ENCODE measurements around the gene PTPRH.

DNA sequence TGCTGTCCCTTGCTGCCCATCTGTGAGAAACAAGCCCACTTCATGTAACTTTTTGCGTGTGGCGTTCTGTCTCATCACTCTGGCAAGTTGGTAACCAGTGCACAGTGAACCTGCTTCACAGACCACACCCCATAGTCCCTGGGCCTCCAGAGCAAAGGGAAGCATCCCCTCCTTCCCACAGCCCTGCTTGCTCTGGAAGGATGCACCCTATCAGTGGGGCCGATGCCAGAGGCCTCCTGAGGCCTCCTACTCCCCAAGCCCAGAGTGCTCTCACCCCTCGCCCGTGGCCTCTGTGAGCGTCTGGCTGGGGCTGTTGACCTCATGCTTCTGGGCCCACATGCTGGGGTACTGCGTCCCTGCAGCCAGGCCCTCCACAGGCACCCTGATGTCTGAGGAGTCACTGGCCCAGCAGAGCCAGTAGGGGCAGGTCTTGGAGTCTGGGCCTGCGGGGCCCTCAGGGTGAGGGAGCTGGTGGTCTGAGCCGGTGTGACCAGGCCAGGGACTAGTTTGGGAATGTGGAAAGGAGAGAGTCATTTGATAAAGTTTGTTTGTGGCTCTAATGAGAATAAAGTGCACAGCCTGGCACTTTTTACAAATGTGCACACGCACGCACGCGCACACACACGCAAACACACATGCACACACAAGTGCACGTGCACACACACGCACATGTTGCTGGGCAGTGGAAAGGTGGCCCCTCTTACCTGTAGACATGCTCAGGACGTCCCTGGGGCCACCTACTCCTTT is 14.2 kb upstream of the PTPRH start:
- no peak for TF ChIP-seq CTCF (IDR thresholded peaks at IDR 0.05 in 2 of 3, conservative IDR thresholded peaks at IDR 0.05 in 1 of 3; ENCODE audit: insufficient read depth in 2 of 3, low read depth in 1 of 3, low read length in 3 of 3)
- no peak for TF ChIP-seq POLR2A (conservative IDR thresholded peaks at IDR 0.05)
- TF ChIP-seq BRCA1 (IDR thresholded peaks at IDR 0.05), result no peak
- TF ChIP-seq BRCA1 (CRISPR knock-in tag; IDR thresholded peaks at IDR 0.05), result no peak
- TF ChIP-seq GABPA (tag; conservative IDR thresholded peaks at IDR 0.05; ENCODE audit: low read depth), result no peak
- TF ChIP-seq ZNF217 (CRISPR knock-in tag; IDR thresholded peaks at IDR 0.05), result no peak
- no peak for TF ChIP-seq TFAP4 (CRISPR knock-in tag; IDR thresholded peaks at IDR 0.05; ENCODE audit: borderline replicate concordance)
- TF ChIP-seq ATF3 (IDR thresholded peaks at IDR 0.05), result no peak
- TF ChIP-seq ATF3 (CRISPR knock-in tag; conservative IDR thresholded peaks at IDR 0.05), result no peak
- no peak for TF ChIP-seq IRF1 (CRISPR knock-in tag; IDR thresholded peaks at IDR 0.05; ENCODE audit: borderline replicate concordance)
- no peak for TF ChIP-seq ZNF134 (CRISPR knock-in tag; conservative IDR thresholded peaks at IDR 0.05)
- TF ChIP-seq ZNF3 (CRISPR knock-in tag; IDR thresholded peaks at IDR 0.05), result no peak
- TF ChIP-seq CEBPB (tag; IDR thresholded peaks at IDR 0.05), result no peak

Measured in K562 (cell line).